ENCODE measurements around the gene SLC25A12.
"Not testable (repeated sequence)": the region's sequence is repeated elsewhere in the genome, so short reads cannot be mapped to it uniquely, and the experiment has no call there.

Gene SLC25A12

GRCh38 chr2:171788316-171788993 lies 105.6 kb downstream of the SLC25A12 start:
- DNase-seq = no peak

GRCh38 chr2:171787333-171788072 lies 106.5 kb downstream of the SLC25A12 start:
- DNase-seq = no peak

GRCh38 chr2:171785450-171785849 lies 108.6 kb downstream of the SLC25A12 start:
- no peak for DNase-seq

DNA sequence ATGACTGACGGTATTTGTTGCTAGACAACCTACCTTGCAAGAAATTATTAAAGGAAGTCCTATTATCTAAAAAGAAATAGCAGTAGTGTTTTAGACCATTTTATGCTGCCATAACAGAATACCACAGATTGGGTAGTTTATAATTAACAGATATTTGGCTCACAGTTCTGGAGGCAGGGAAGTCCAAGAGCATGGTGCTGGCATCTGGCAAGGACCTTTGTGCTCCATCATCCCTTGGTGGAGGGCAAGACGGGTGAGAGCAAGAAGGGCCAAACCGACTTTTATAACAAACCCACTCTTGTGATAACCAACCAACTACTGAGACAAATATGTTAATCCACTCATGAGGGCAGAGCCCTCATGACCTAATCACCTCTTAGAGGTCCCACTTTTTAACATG lies 115.5 kb downstream of the SLC25A12 start:
- no peak for DNase-seq

- DNase-seq = not testable (repeated sequence)
Measured at GRCh38 chr2:171774581-171774980, 119.5 kb downstream of the SLC25A12 start.

DNA sequence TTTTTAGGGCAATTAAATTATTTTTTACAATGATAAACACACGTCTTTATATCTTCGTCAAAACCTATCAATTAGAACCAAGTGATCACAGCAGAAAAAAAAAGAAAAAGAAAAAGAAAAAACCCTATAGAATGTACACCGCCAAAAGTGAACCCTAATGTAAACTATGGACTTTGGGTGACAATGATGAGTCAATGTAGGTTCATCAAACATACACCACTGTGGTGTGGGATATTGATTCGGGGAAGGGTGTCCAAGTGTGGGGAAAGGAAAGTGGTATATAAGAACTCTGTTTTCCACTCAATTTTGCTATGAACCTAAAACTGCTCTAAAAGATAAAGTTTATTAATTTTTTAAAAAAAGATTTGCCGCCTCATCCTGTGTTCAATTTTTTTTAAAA lies 121.7 kb downstream of the SLC25A12 start:
- DNase-seq = no peak

DNA sequence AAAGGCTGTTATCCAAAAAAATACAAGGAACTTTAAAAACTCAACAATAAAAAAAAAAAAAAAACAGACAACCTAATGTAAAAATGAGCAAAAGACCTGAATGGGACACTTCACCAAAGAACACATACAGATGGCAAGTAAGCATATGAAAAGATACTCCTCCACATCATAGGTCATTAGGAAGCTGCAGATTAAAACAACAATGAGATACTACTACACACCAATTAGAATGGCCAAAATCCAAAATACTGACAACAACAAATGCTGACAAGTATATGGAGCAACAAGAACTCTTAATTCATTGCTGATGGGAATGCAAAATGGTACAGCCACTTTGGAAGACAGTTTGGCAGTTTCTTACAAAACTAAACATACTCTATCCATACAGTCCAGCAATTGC lies 122.6 kb downstream of the SLC25A12 start:
- no peak for DNase-seq

- no peak for DNase-seq
Measured at GRCh38 chr2:171763602-171764001, 130.4 kb downstream of the SLC25A12 start.

- DNase-seq = no peak
Measured at GRCh38 chr2:171762879-171763573, 131.0 kb downstream of the SLC25A12 start.

DNA sequence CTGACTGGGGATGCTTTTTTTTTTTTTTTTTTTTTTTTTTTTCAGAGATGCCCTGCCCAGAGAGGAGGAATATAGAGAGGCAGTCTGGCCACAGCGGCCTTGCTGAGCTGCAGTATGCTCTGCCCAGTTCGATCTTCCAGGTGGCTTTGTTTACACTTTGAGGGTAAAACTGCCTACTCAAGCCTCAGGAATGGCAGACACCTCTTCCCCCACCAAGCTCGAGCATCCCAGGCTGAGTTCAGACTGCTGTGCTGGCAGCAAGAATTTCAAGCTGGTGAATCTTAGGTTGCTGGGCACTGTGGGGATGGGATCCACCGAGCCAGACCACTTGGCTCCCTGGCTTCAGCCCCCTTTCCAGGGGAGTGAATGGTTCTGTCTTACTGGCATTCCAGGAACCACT lies 132.9 kb downstream of the SLC25A12 start:
- DNase-seq = not testable (repeated sequence)

- DNase-seq = not testable (repeated sequence)
Measured at GRCh38 chr2:171758762-171759161, 135.3 kb downstream of the SLC25A12 start.

- DNase-seq = no peak
Measured at GRCh38 chr2:171754254-171754939, 139.6 kb downstream of the SLC25A12 start.

GRCh38 chr2:171747371-171747770 lies 146.7 kb downstream of the SLC25A12 start:
- no peak for DNase-seq

- no peak for DNase-seq
Measured at GRCh38 chr2:171745806-171746205, 148.2 kb downstream of the SLC25A12 start.

DNA sequence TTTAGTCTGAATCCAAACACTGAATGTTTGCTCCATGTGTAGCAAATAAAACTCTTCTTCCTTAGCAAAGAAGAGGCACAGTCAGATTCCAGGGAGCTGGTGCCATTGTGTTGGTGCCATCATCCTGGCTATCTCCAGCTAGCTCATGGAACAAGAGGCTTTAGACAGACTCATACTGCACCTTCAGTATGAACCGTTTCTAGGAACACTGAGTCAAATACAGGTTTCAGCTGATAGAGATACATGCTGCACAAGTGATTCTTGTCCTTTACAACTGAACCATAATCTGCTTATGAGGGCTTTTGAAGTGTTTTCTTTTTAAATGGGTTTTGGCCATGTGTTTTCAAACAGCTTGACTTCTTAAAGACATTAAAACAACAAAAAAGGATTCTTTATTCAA lies 148.9 kb downstream of the SLC25A12 start:
- DNase-seq = no peak

DNA sequence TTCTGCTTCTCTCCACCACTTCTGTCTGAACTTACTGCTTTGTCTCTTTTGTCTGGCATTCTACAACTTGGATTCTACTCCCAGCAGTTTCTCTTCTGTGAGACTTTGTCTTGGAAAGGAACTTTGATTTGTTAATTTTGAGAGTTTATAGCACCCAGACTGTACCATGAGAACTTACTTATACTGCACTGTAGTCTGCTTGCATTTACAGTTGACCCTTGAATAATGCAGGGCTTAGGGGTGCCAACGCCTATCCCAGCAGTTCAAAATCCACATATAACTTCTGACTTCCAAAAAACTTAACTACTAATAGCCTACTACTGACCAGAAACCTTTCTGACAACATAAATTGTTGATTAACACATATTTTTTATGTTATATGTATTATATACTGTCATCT lies 151.3 kb downstream of the SLC25A12 start:
- DNase-seq = no peak

- no peak for DNase-seq
Measured at GRCh38 chr2:171741189-171741588, 152.9 kb downstream of the SLC25A12 start.

DNA sequence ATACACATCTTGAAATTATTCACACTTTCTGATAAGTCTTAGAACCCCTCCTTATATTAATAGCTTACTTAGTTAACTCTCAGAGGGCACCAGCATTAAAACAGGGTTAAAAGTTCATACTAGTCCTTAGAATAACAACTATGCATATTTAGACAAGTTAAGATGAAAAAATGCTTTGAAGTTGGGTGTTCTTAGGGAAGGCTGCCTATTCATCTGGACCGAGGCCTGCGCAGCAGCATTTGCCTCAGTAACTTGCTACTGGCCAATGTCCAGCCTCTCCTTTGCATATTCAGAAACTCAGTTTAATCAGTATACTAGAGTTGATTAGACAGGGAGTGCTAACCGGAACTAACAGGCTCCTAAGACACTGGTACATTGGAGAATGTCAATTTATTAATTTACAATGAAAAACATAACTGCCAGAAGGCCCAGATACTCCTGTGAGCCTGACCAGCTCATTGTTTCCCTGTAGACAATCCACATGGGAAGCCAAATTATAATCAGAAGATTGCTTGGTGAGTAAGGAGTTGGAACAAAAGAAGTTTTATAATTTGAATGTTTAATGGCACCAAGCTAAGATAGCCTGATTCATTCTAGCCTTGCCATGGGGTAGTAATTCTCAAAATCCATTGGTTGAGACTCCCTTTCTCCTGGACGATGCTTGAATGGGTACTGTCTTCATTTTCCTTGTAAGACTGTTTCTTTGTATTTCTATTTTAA lies 157.9 kb downstream of the SLC25A12 start:
- DNase-seq = no peak

All from amniotic stem cell (primary cell).